ENCODE measurements around the gene HHLA2.

The HHLA2 gene

DNA sequence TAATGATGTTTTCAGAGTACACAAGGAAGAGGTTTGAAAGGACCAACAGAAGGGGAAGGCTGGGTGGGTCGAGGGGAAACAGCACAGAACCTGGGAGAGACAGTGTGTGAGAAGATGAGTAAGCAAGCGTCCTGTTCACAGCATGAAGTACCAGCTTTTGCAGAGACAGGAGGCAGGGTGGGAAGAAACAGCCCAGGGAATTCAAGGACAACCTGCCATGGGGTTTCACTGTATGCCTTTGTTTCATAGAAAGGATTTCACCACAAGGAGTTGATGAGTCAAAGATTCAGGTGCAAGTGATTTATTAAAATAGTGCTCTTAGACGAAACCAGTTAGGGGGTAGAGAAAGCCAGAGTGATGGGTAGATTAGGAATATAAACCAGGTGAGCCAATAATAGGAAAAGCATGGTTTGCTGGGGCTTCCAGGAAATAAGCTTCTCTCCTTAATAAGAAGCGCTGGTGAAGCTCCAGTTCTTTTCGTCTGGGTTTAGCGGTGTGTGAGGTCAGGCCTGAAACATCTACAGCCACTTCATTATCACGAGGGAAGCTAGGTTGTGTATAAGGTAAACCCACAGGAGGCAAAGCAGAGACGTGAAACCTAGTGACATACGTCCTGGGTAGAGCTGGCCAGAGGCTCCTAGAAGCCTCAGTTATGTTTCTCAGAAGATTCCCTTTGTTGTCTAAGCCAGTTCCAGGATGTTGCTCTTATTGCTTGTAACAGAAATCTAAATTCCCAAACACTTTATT lies 3.9 kb downstream of the HHLA2 start:
- DNase-seq, result no peak

DNA sequence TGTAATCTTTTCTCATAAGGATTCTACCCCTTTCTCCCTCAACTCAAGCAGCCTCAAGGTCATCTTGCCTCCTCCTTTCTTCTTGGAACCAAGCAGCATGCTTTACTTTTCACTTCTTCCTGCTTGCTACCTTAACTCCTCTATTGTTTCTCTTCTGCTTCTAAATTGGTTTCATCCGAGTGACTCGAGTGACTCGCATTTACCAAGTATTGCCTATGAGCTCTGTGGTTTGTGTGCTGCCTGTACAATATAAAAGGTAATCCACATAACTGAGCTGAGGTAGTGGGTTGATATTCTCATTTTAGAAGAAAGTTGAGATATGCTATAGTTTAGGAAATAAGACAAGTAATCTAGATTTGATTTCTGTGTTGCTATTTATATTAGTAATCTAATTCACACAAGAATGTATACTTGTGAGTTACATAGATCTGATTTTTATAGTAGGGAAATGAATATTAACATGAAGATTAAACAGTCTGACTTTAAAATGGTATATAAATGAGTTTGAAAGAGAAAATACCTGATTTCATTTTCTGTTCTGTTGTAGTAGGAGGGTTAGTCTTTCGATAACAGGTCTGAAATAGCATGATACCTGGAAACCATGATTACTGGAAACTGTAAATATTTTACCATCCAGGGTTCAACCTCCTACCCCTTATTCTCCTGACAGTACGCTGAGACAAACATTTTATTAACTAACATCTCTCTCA lies 5.5 kb downstream of the HHLA2 start:
- peak; percentile 57 for DNase-seq

DNA sequence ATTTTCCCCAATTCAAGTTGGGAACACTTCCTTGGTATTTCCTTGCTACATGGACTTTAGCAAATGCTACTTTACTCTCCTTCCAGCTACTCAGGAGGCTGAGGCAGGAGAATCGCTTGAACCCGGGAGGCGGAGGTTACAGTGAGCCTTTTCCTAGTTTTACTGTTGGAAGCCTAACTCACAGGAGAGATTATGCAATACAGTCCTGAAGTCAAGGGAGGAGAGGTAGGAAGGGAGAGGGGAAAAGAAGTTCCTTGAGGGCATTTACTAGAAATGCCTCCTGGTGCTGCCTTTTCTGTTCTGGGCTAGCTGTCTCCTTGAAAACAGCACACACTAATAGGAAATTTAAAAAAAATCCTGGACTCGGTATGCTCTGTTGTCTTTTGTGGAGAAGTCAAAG lies 6.2 kb downstream of the HHLA2 start:
- no peak for DNase-seq

DNA sequence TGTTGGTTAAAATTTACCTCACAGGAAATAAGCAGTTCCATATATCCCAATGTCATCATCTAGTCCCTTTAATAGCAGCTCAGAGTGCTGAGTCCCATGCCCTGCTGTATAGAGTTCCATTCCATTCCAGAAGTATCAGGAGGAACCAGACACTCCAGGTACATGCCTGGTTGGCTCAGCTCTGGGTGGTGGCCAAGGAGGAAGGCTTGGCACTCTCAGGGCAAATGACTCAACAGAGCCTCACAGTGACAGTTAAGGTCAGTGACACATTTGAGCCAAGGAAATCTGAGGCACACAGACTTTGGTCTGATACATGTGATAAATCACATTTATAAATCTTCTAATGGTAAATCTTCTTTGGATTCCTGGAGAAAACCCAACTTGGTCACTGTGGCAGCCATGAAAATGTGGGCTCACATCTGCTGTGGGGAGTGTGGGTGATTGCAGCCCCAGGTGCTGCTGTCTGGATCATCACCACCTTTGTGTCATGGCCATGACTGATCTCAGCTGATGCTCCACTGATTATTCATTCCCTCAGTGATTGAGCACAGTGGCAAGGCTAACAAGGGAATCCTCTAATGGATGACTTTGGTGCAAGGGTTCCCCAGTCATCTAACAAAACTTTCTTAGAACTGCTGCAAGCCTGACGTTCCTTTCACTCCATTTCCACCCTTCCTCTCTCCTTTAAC lies 9.3 kb downstream of the HHLA2 start:
- DNase-seq, result peak; percentile 7

DNA sequence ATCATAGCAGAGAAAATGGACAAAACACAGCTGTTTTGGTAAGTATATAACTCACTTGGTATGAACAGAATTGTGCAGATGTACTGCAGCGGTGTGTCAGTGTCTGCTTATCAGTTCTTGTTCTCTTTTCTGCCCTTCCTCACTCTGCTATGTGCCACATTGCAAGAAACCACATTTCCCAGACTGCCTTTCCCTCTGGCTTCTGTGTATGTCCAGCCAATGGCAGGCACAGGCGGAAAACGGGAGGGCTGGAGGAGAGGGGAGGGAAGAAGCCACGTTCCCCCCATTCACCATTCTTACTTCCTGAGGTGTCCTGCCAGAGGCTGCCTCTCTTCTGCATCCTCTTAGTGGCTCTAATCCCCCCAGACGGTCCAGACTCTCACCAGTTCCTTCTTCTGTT lies 15.4 kb downstream of the HHLA2 start:
- peak; percentile 89 for DNase-seq

DNA sequence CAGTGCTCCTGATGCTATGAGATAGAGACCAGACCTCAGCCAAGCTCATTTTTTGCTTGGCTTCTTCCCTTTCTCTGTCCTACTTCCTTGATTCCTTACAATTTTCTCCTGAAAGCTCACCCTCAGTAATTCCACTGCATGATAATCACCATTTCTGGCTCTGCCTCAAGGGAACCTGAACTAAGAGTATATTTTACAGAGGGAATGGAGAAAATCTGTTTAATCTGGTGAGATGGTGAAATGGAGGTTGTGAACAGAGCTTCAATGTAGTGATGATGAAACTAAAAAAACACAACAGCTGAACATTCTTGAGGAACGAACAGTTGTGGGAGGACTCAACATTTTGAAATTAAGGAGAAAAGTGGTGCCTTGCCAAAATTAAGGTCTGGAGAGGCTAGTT lies 16.3 kb downstream of the HHLA2 start:
- no peak for DNase-seq

DNA sequence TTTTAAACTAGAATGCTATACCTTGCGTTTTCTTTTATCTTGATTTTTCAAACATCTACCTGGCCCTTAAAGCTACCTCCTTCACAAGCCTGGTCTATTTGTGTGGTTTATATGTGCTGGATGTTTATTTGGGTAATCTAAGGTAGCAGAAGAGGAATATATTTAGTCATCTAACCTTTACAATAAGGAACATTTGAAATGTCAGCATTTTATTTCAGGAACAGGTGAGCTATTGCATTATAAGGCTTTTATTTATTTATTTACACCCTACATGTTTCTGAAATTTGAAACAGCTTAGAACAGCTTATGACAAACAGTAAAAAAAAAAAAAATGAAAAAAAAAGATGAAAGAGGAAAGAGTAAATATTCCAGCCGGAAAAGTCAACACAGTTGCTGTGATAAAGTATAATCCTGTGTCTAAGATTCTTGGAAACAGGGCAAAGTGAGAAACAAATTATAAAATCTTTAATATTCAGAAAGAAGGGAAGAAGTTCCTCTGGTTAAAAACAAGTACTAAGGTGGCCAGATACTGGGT lies 19.5 kb downstream of the HHLA2 start:
- no peak for DNase-seq

DNA sequence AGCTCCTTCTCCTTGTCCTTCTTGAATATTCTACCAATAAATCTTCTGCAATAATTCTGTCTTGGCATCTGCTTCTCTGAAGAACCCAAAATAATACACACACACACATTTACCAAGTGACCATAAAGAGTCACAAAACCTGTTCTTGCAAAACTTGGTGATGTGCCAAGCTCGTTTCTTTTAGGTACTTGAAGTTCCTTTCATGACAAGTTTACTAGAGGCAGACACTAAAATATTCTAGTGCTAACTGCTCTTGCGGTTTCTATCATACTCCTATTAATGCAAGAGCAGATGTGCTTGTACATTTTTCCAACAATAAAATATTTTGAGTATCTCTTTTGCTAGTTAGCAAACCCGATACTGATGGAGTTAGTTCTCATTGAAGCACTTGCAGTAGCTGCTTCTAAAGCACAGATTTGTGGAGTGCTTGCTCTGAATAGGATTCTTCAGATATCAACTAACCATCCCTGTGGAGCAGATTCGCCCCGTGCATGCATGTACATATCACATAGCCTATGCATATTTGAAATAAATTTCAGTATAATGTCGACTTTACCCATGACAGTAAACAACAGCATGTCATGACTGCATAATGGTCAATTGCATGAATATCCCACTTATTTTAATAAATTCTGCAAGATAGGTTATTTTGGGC lies 23.2 kb downstream of the HHLA2 start:
- DNase-seq, result no peak

DNA sequence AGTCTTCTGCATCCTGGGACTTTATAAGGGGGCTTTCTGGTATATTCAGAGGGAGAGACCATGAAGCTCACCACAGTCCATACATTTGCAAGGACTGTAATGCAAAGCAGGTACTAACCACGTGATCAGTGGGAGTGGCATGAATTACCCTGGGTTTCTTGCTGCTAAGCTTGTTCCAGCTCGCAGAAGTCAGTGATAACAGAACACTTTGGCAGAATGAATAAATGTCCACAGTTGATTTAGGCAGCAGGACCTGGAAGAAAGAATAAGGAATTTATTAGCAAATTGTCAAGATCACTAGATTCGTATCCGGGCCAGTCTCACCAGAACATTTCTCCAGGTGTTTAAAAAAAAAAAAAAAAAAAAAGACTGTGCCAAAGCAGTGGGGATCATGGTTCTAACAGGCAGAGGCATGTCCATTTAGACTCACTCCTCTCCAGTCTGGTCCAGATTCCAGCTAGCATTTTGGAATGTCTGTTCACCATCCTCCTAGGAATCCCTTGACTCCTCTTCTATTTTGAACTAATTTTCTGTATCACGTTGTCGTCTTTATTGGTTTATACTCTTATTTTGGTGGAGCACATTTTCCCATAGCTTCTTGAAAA lies 24.5 kb downstream of the HHLA2 start:
- DNase-seq, result no peak

DNA sequence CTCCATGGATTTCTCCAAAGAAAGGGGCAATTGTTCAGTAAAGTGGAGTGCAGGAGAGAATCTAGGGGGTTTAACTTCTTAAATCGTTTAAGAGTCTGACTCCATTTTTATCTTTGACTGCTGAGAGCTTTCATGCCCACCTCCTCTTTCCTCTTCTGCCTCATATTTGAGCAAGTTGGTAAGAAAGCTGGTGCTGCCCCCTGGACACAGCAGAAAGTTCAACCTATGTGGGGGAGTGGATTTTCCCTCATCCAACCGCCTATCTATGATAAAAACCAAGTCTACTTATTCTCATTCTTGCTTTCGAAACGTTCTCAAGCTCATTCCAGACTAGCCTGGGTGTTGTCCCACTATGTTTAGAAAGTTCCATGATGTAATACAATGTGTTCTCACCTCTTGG lies 26.0 kb downstream of the HHLA2 start:
- peak; percentile 15 for DNase-seq

DNA sequence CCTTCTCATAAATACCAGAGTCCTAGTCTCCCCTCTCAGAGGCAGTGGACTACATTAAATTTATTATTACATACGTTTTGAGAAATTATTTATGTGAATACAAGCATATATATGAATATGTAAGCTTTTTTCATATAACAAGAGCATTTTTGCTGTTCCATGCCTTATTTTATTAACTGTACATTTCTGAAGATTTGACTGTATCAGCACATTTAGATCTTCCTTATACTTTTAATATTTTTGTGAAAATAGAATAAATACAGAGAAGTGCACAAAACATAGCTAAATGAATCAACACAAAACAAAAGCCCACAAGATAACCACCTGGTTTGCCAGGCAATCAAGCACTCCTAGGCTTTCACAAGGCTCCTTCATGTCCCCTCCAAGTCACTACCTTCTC lies 27.8 kb downstream of the HHLA2 start:
- no peak for DNase-seq

DNA sequence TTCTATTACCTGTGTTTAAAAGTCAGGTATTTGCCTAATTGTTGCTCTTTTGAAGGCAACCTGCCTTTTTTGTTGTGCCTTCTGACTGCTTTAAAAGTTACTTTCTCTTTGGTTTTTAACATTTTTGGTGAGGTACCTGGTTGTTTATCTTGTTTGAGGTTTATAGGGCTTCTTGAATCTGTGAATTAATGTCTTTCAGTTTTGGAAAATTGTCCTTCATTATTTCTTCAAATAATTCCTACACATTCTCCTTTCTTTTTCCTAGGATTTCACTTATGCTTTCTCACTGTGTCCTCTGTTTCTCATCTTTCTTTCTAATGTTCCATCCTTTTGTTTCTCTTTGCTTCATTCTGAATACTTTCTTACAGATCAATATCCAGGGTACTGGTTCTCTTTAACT lies 30.8 kb downstream of the HHLA2 start:
- DNase-seq, result no peak

DNA sequence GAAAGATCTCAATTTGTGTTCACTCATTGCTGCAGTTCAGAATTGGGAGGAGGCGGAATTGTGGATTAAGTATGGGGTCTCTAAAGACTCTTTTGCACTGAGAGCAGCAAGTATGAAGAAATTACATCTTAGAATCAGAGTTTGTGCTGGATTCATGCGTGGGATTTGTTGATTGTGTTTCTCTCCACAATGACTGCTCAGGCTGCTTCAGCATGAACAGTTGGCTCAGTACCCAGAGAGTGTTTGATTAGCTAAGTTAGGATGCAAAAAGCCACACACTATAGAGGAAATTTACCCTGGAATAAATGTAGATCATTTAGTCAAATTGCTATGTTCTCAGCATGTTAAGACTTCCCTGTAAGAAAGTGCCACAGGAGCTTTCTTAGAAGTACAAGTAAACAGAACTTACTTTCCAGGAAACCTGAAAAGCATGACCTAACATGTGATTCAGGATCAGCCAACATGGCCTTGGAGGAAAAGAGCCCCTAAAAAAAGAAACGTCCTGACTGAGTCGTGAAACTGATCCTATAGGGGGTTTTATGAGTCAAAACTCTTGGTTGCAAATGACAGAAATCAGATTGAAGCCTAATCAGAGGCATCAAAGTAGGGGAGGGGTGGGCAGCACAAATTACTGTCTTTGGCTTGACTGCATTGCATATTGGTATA lies 32.6 kb downstream of the HHLA2 start:
- peak; percentile 3 for DNase-seq

DNA sequence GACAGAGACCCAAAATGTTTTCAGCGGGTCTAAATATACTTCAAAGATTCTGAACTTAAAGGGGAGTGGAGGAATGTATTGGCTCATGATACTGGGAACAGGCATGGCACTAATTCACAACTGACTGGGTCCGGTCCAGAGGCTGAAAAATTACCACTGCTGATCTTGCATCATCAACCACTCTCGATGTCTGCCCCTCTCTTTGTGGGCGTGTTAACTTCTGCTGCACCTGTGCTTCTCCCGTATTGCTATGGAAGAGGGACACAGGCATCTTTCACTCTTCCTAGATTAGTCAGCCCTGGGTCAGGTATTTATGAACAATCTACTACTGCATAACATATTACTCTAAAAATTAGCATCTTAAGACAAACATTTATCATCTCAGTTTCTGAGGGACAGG lies 33.2 kb downstream of the HHLA2 start:
- no peak for DNase-seq

DNA sequence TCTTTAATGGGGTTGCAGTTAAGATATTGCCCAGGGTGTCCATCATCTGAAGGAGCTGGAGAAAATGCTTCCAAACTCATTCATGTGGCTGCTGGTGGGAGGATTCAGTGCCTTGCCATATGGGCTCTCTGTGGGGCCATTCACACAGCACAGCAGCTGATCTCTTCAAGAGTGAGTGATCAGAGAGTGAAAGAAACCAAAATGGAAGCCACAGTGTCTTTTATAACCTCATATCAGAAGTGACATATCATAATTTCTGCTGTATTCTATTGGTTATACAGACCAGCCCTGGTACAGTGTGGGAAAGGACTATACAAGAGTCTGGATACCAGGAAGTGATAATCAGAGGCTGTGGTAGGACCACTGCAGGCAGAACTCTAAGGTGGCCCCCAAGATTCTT lies 33.6 kb downstream of the HHLA2 start:
- no peak for DNase-seq

DNA sequence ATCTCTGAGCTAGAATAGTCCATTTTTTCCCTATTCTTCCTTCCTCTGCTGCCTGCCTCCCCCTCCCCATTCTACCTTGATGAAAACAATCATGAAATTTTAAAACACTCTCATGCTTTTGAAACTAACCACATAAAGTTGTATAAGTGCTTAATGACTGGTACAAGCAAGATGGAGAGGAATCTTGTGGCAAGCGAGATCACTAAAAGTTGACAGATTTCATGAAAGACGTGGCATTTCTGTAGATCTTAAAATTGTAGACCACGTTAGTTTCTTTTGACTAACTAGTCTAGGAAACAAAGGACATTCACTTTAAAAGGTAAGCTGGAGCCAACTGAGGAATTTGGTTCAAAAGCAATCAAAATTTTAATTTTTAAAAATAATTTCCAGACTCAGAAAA lies 35.4 kb downstream of the HHLA2 start:
- no peak for DNase-seq

DNA sequence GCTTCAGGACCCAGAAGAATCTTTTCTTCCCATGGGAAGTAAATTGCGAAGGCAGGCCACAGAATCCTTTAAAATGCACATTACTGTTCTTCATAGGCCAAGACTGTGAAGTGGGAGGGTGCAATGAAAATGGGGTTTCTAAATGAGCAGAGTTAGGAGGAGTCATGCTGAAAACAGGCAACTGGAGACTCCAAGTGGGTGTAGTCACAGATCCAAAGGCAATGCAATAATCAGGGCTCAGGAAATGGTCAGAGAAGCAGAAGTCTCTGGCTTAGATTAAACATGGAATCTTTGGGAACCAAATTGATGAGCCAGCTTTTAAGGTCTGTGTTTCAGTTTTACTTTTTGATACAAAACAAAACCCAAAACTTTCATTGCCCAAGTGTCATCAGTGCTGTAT lies 37.6 kb downstream of the HHLA2 start:
- no peak for DNase-seq

DNA sequence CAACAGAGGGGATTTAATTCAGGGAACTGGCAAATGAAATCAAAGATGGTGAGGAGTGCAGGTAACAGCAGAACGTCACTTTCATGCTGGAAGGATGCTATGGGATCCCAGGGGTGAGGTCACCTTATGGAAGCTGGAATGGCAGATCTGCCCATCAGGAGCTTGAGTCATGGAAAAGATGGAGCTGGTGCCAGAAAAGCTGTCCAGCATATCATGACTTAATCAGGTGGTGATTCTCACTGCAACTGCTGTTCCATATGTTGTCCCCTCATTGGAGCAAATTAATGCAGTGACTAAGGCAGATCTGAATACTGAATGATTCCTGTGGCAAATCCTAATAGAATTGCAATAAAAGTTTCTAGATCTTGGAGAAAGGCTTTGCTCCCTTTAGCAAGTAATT lies 38.4 kb downstream of the HHLA2 start:
- DNase-seq, result no peak

DNA sequence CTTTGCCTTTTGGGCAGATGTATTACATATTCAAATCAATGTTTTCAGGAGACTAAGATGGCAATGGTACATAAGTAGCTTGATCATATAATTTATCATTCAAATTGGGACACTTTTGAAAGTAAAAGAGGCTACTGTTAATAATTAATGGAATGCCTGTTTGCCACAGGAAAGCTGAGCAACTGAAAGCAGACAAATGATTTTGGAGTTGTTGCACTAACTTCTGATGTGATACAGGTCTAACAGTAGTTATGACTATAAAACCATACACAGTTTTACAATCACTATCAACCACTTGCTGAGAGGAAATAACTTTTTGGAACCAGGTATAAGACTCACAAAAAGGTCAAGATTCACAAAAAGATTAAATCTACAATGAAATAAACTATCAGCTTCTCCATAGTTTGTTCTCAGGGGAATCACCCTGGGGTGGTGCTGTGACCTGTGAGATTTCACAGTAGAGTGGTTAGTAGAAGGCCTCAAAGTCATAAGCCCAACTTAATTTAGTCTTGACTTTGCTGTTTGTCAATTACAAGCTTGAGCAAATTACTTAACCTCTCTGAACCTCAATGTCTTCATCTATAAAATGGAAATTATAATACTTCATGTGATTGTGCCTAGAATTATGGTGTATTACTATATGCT lies 42.7 kb downstream of the HHLA2 start:
- no peak for DNase-seq

DNA sequence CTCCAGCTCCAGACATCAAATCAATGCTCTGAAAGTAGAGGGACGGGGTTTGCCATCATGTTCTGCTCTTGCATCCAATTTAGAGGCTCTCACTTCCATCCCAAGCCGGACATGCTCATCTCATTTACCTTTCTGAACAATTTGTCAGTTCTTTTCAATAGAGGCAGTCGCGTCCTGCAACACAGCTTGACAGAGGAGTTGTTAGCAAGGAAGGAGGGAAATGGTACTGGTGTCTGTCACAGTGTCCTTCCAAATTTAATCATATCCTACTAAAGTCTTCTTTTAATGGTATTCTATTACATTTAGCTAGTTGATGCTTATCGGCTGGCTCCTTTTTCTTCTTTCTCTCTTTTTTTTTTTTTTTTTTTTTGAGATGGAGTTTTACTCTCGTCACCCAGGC lies 45.6 kb downstream of the HHLA2 start:
- DNase-seq, result no peak

DNA sequence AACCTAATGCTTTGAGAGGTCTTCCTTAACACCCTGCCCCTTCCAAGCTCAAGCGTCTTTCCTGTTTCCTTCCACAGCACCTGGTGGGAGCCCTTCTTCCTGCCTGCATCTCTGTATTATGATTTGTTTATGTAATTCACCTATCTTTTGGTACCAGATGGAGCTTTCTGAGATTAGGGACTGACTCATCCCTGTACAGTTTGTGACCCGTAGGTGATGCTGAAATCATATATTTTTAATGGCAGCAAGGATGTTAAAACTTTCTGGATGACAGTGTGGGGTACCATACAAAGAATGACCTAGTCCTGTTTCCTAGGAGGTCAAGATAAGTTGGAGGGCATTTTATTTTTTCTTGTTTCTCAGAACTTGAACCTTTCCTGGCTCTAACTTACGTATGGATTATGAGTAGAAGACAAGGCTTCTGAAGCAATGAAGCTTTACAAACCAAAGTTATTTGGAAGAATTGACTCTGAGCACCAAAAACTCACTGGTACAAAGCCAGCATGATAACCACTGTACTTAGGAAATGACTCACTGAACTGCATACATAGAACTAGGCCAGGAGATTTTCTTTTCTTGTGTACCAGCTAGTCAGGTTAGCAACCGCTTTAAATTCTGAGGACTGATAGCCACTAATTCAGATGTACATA lies 46.6 kb downstream of the HHLA2 start:
- no peak for DNase-seq

Measured in MV-4-11 (cell line).